Stimulated activated CD4-positive, alpha-beta T cell treated with anti-CD3 and anti-CD28 coated beads, Interleukin-12 subunit alpha, Interleukin-12 subunit beta, amount 100 ng/mL, for 4 hours (primary cell): ENCODE results near the gene SCGB1D2.

Experiments
- DNase-seq: peaks from one replicate; pipeline ENCODE4 v3.0.0-alpha.2; 2020

Gene SCGB1D2

GRCh38 chr11:62264004-62264403, 22.0 kb downstream of the SCGB1D2 start:
- no peak for DNase-seq

- no peak for DNase-seq
Observed at GRCh38 chr11:62266558-62266957, 24.5 kb downstream of the SCGB1D2 start.

- DNase-seq, result no peak
Observed at GRCh38 chr11:62267050-62267449, 25.0 kb downstream of the SCGB1D2 start.

DNA sequence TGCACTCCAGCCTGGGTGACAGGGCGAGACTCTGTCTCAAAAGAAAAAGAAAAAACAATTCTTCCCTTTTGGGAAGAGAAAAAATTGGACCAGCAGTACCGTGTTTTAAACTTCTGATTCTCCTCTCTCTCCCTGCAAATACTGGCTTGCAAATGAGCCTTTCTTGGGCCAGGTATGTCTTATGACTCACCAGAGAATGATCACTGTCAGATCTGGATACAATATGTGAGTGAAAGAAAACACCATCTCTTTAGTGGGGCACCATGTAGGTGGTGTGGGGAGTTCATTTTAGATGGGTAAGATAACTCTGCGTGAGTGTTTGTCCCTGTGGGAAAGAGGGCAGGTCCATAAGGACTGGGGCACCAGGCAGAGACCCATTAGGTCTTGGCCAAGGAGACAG, 25.5 kb downstream of the SCGB1D2 start:
- DNase-seq, result no peak

DNA sequence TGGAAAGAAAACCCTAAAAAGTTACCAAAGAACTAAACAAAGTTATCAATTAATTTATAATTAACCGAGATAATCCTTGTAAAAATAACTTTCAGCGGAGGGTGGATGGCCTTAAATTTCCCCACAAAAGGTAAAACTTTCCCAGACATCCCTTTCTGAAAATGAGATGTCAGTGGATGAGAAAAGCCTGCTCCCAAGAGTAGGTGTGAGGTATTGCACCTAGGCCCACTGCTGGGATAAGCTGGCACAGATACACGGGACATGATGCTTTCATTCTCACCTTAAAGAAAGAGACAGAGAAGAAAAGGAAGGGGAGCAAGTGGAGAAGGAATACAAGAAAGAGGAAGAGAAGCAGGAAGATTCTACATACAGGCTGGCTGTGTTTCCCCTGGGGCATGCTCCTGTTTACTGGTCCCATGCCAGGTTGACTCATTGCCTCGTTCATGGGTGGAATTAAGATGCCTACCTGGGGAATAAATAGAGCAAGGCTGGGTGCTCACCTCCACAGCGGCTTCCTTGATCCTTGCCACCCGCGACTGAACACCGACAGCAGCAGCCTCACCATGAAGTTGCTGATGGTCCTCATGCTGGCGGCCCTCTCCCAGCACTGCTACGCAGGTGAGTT, 27.7 kb downstream of the SCGB1D2 start, which contains the start of gene SCGB2A2:
TSS of gene SCGB2A2 (plus strand) at position 505 of the 625 bp plus-strand sequence. CDS start at position 564, 59 bp downstream.
- DNase-seq, result no peak

- DNase-seq, result no peak
Observed at GRCh38 chr11:62273284-62273683, 31.2 kb downstream of the SCGB1D2 start.

GRCh38 chr11:62273789-62274275, 31.8 kb downstream of the SCGB1D2 start:
- no peak for DNase-seq

DNA sequence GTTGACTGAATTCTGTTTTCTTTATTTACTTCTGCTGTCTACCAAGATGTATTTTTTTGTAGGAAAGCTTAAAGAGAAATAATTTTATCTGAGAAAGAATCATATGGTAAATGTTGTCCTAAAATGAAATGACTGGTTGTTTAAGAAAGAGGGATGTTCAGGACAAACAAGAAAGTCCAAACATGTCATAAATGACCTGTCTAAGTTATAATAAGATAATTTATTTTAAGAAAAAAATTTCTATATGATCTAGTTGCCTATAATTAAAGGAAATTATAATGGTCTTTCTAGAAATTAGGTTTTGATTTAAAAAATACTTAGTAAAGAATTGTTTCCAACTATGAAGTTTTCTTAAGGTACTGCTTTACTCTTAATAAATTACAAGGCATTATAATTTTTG, 38.4 kb downstream of the SCGB1D2 start:
- no peak for DNase-seq
